ENCODE measurements around the gene CDH18.

CDH18 gene

DNA sequence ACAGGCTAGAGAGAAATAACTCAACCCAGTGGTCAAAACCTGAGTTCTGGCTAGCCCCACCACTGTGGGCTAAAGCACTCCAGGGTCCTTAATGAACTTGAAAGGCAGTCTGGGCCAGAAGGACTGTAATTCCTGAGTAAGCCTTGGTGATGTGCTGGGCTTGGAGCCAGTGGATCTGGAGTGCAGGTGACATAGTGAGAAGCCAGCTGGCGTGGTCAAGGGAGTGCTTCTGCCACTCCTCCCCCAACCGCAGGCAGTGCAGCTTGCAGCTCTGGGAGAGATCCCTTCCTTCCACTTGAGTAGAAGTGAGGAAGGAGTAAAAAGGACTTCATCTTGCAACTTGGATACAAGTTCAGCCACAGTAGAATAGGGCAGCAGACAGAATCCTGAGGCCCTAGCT, 424.0 kb downstream of the CDH18 start:
- no peak for DNase-seq

DNA sequence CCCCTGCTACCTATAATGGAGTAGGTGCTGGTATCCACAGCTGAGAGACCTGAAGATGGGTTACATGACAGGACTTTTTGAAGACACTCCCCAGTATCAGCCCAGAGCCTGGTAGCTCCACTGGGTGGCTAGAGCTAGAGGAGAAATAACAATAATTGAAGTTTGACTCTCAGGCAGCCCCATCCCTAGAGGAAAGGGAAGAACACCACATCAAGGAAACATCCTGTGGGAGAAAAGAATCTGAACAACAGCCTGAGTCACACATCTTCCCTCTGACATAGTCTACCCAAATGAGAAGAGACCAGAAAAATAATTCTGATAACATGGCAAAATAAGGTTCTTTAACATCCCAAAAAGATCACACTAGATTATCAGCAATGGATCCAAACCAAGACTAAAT, 432.1 kb downstream of the CDH18 start:
- no peak for DNase-seq

DNA sequence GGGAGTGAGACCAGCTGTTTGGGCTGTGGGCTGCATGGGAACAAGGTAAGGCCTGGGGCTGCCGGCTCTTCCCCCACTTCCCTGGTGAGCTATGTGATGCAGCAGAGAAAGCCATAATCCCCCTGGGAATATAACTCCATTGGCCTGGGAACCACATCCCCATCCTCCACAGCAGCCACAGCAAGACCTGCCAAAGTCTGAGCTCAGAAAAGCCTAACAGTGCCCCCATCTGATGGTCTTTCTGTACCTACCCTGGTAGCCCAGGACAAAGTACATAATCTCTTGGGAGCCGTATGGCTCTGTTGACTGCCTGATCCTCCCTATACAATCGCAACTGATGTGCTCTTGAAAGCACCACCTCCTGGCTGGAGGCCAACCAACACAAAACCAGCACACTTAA, 432.6 kb downstream of the CDH18 start:
- no peak for DNase-seq

DNA sequence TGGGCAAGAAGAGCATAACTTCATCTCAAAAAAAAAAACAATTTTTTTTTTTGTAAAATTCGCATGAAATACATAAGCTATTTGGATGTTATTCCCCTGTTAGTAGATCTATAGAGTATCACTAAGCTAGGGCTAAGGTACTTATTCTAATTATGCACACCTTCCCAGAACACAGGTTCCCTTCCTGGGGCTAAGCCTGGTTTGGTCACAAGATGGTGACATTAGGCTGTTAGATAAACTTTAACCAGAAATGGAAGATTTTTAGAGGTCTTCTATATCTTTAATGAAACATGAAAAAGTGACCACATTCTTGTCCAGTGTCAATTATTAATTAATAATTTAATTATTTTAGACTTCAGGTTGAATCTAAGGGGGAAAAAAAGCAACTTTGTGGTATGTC, 433.5 kb downstream of the CDH18 start:
- DNase-seq: no peak

DNA sequence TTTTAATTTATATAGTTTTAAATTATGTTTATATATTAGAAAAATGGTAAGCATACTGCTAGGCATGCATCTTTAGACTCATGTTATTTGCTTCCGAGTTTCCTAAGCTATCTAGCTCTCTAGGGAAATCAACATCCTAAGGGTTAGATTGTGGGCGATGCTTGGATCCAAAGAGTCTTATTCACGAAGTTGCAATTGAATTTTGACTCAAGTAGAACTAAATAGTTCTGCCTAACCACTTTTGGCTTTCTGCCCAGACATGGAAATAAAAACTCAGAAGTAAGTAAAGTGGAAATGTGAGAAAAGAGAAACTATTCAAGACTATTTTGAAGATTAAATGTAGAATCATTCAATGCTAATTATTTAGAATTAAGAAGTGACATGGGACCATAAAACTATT, 440.4 kb downstream of the CDH18 start:
- no peak for DNase-seq

DNA sequence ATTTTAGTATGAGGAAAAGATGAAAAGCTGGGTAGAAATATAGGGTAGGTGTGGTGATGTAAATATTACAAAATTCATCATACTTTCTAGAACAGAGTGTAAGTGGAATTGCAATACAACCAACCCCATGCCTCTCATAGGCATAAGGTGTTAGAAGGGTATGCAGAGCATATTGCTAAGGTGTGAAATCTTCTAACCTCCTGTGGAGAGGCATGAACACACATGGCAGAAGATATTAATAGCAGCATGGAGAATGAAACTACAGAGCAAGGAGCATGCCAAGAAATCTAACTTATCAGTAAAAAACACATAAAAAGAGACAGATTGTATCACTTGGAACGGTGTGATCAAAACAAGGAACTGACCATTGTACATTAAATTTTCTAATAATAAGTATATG, 441.5 kb downstream of the CDH18 start:
- no peak for DNase-seq

DNA sequence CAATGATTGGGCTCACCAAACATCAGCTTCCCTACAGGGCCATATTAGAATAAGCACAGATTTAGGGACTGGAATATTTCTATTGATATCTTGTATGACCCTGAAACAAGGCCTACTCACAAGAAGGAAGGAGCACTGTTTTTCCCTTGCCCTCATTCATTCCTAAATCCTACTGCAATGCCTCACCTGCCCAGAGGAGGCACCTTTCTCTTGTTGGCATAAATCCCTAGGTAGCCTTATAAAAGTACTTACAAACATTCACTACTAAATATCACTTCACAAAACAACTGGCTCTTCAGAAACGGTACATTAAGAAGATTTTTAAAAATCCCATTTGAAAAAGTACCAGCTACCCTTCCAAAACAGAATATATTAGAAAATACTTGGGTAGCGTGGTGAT, 449.4 kb downstream of the CDH18 start:
- DNase-seq: no peak

DNA sequence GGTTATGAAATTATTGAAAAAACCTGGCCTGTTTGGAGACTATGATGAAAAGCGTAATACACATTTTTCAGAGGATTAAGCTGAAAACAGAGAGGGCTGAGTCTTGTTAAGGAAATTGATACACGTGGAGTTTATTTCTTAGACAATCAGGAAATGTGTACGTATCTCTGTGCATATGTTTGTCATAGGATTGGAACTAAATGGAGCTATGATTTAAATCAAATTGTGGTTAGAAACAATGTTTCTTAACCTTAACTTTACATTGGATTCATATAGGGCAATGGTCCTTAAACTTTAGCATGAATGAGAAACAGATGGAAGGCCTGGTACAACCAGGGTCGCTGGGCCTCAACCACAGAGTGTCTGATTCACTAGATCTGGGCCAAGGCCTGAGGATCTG, 451.6 kb downstream of the CDH18 start:
- no peak for DNase-seq

DNA sequence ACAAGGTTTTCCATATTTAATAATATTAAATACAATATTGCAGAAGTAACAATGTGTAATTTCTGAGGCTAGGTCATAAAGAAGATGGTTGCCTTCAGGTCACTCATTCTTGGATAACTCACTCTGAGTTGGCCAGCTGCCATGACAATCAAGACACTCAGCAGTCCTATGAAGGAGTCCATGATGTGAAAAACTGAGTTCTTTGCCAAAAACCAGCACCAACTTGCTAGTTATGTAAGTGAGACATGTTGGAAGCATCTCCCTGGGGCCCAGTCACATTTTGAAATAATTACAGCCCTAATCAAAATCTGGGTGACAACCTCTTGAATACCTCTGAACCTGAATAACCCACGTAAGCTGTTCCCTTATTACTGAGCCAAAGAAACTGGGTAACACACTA, 453.2 kb downstream of the CDH18 start:
- no peak for DNase-seq

DNA sequence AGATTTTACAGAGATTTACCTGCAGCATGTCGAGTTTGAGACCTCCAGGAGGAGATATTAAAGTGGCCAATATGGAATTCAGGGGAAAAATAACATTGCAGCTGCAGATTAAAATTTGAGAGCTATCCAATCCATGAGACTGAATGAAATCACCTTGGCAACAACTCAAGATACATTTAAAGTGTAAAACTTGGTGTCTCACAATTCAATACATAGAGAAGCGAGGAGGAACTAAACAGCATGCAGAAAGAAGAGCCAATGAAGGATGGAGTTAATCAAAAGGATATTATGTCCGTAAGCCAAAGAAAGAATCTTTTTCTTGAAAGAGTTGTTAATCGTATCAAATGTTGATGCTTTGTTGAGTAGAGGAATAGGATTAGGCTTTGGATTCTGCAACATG, 455.1 kb downstream of the CDH18 start:
- DNase-seq: no peak

DNA sequence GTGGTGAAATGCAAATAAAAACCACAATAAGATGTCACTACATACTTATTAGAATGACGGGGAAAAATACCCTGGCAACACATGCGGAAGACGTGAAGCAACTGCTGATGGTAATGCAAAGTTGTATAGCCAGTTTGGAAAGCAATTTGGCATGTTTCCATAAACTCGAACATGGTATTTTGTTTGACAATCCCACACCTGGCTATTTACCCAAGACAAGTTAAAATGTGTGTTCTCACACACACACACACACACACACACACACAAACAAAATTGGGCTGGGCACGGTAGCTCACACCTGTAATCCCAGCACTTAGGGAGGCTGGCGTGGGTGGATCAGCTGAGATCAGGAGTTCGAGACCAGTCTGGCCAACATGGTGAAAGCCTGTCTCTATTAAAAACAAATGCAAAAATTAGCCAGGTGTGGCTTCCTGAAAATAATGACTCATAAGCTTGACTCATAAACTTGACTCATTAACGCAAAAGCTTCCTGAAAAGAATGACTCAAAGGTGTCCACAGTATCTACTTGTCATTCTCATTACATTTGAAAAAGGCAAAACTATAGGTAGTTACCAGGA, 456.5 kb downstream of the CDH18 start:
- no peak for DNase-seq

DNA sequence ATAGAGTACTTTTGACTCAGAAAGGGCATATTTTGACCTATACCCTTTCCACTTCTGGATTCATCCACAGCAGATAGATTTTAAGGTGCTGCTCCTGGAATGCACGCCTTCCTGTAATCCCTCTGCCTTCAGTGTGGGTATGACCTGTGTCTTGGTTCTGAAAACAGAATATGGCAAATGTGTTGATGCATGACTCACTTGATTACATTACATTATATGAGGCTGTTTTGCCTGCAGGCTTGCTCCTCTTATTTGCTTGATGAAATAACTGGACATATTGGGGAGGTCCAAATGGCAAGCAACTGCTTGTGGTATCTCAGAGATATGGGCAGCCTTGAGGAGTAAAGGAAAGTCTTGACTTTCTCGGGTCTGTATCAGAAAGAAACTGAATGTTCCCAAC, 468.6 kb downstream of the CDH18 start:
- DNase-seq: no peak

DNA sequence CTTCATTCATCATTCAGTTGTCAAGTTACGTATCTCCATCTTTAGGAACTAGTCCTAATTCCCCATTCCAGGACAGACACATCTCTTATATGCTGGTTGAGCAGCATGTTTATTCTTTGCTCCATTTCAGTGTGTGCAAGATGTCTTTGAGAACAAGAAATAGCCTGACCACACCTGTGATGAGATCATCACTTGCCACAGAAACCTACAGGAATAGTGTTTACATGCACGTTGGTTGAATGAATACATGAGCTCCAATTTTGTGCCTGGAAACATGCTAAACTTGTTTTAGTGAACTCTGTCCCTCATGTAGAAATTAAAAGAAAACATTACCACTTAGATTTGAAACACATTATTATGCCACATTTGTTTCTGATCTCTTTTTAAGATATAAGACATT, 489.1 kb downstream of the CDH18 start:
- no peak for DNase-seq

DNA sequence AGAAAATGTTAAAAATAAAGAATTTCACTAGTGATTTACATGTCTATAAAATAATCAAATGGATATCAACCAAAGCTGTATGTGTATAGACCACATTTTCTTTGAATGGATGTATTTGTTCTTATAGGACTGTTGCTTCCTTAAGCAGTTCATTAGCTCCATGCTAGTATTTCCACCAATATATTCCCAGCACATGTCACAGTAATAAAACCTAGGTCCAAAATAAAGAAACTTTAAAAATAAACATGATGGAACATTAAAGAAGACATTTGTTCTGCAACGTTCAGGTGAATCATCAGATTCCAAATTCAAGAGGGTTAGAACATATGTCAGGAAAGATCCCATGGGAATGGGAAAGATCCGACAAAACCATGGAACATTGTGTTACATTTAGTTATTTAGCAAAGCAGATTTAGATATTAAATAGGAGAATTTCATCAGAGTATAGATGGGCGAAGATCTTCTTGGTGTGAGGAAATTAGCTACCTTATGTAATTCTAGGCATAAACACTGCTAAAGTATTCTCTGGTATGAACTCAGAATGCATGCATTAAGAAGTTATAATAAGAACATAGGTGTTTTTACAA, 490.7 kb downstream of the CDH18 start:
- no peak for DNase-seq

DNA sequence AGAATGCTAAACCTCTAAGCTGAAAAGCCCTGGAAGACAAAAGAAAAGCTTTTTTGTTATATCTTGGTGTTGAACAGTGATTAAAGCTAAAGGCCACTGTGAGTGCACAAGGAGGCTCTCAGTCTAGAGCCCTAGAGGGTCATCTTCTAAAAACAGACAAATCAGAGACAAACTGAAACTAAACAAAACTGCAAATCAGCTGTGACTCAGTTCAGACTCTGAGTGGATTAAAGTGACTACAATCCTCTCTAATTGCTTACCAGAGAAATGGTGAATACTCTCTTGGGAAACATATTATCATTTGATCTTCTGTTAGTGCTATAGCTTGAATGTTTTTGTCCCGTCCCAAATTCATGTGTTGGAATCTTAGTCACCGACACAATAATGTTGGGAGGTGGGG, 491.9 kb downstream of the CDH18 start:
- no peak for DNase-seq

DNA sequence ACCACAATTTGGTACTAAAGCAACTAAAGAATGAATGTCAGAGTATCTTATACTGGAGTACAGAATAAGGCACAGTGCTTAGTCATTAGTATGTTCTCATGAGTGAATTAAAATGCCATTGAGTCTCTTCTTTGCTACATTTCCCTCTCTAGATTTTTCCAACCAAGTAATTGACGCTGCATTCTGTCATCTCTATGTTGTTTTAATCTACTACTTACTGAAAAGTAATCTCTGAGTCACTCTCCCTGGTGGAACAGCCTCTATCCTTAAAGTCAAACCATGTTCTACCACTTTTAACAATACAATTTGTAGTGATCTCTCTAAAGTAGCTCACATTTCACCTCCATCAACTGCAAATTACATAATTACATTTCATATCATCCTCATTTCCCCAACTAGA, 495.1 kb downstream of the CDH18 start:
- DNase-seq: no peak

DNA sequence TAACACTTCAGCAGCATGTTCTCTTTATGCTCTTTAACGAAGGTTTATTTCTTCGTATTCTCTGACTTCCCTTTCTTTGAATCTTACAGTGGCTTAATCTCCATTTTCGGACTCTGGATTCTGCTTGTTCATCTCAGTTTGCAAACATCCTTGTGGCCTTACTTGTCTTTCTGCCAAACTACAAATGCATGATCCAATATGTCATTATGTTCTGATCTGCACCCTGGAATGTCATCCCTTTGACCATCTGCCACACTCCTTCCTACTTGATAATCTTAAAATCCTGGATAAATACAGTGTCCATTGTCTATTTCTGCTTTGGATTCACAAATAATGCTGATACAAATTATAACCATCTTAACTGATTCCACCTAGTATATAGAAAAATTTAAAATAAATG, 499.2 kb downstream of the CDH18 start:
- DNase-seq: no peak

DNA sequence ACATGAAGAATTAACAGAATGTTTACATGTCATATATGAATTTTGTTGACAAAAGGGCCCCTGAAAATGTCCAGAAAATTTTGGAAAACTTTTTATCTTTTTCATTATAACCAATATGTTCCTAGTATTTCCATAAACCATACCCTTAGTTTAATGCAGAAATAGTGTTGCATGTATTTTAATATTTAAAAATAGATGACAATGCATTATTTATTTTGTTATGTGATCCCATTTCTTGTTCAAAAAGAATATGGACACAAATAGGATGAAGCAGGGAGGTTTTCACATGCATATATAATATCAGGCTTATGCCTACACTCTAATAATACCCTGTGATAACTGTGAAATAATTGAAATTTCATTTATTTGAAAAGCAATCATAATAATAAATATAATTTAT, 500.5 kb downstream of the CDH18 start:
- no peak for DNase-seq

DNA sequence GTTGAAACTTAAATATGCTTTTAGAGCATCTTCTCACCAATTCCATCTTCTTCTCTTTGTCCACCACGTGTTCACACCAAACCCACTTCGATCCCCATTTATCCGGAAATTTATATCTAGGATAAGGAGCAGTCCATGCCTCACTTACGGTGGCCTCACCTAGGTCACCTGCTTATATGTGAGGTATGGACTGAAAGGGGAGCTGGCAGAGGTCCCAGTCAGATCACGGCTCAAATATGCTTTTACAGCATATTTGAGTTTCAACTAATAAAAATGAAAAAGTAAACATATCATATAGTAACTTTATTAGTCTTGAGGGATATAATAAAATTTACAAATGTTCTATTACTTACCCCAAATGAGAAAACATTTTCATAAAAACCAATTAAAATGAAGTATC, 508.4 kb downstream of the CDH18 start:
- no peak for DNase-seq

DNA sequence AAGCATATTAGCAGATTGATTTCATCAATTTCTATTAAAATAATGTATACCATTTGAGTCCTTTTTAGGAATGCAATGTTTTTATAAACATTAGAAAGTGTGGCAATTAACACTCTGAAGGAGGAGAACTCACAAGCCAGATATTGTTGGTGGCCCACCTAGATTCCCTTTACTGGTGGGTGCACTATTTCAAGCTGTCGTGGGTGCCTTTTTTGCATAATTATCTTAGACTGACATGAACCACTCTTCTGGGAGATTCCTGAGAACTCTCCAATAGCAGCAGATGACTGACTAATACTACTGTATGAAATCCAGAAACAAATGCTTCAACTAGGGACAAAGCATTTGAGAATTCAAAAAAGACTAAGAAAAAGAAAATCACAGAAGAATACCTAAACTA, 526.0 kb downstream of the CDH18 start:
- no peak for DNase-seq

DNA sequence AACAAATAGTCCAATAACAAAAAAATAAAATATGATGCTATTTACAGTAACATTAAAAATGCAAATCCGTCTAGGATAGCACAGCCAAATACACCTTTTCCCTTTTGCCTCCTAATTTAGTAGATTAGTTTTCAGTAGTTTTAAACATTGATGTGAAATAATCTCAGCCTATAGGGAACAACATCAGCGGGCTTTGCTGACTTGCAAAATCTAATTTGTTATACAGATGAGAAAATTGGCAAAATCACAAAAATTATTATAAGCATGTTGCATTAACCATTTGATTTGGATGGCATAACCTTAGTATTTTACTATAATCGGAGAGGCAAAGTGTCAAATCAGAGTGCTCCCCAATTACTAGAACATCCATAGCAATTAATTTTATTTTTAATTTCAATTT, 563.5 kb downstream of the CDH18 start:
- no peak for DNase-seq
